Fibroblast of lung (primary cell): ENCODE measurements around the gene CSNK2A2. TPM values are rescaled to one million over a fixed set of nuclear protein-coding genes. Genes with fewer than 3 reads are reported as not detected.
A peak's percentile ranks its signal among the peaks of the same experiment; 100 is the strongest.

ENCODE experiments used
- DNase-seq, 2 donors: peaks; one replicate each; pipeline versions ENCODE4 v3.0.0 to v3.0.0-alpha.2; 2010; ENCODE audit warnings: low read depth in 2 of 2
- H2AFZ ChIP-seq: 2 replicates; pipeline ENCODE4 v1.5.1; 2012; ENCODE audit warnings: low read length, control low read depth, inconsistent platforms
- H3K27ac ChIP-seq: 2 replicates; pipeline ENCODE4 v1.5.1; 2011; ENCODE audit warnings: low read length, control low read depth; ENCODE audit not compliant: insufficient read depth
- H3K27me3 ChIP-seq: 2 replicates; pipeline ENCODE4 v1.5.1; 2011; ENCODE audit warnings: mild to moderate bottlenecking, low read length; ENCODE audit not compliant: control insufficient read depth, insufficient read depth
- H3K36me3 ChIP-seq: 2 replicates; pipeline ENCODE4 v1.5.1; 2011; ENCODE audit warnings: low read length; ENCODE audit not compliant: control insufficient read depth, insufficient read depth
- H3K4me1 ChIP-seq: 2 replicates; pipeline ENCODE4 v1.5.1; 2011; ENCODE audit warnings: low read length; ENCODE audit not compliant: control insufficient read depth, insufficient read depth; ENCODE audit errors: extremely low read depth
- H3K4me2 ChIP-seq: 2 replicates; pipeline ENCODE4 v1.5.1; 2011; ENCODE audit warnings: low read length, control low read depth; ENCODE audit not compliant: insufficient read depth; ENCODE audit errors: extremely low read depth
- H3K4me3 ChIP-seq, 4 experiments: fragments of 200-600 bp in 1 of 4; sonication (generic) in 1 of 4; replicated peaks in 1 of 4; 2 replicates each; pipeline ENCODE4 v1.5.1; 2011 to 2016; ENCODE audit warnings: low read length in 4 of 4, low read depth in 3 of 4, mild to moderate bottlenecking in 3 of 4, control low read depth in 2 of 4, inconsistent platforms in 1 of 4, mixed read lengths in 1 of 4; ENCODE audit not compliant: insufficient read depth in 1 of 4; ENCODE audit errors: control extremely low read depth in 1 of 4
- H3K79me2 ChIP-seq: 2 replicates; pipeline ENCODE4 v1.5.1; 2012; ENCODE audit warnings: mild to moderate bottlenecking, low read length, inconsistent platforms; ENCODE audit not compliant: control insufficient read depth, insufficient read depth
- H3K9ac ChIP-seq: 2 replicates; pipeline ENCODE4 v1.5.1; 2011; ENCODE audit warnings: mild to moderate bottlenecking, low read length, control low read depth; ENCODE audit not compliant: insufficient read depth
- H3K9me3 ChIP-seq: 2 replicates; pipeline ENCODE4 v1.5.1; 2012; ENCODE audit warnings: low read depth, low read length; ENCODE audit not compliant: control insufficient read depth, insufficient read depth
- H4K20me1 ChIP-seq: 2 replicates; pipeline ENCODE4 v1.5.1; 2011; ENCODE audit warnings: low read length; ENCODE audit not compliant: control insufficient read depth, insufficient read depth; ENCODE audit errors: extremely low read depth
- CTCF ChIP-seq, 2 donors: IDR thresholded peaks in 1 of 2; conservative IDR thresholded peaks in 1 of 2; 1 replicate in 1 of 2; 2 replicates in 1 of 2; pipeline ENCODE4 v1.5.1; 2011 to 2012; ENCODE audit warnings: low read length in 2 of 2, control low read depth in 1 of 2, inconsistent platforms in 1 of 2, low read depth in 1 of 2, mild to moderate bottlenecking in 1 of 2
- EZH2 ChIP-seq: IDR thresholded peaks from 2 replicates; pipeline ENCODE4 v1.5.1; 2012; ENCODE audit warnings: low read length, control low read depth, mild to moderate bottlenecking; ENCODE audit errors: missing control alignments
- polyA plus RNA-seq, 2 donors: library from polyadenylated mRNA; depleted of rRNA in 1 of 2; stranded (reverse) in 1 of 2; unstranded in 1 of 2; fragments of >200 nt; gene quantifications; 2 replicates each; pipeline ENCODE4 v1.2.1, GENCODE V29; 2011 to 2012; ENCODE audit warnings: missing spikeins in 1 of 2
- total RNA-seq: library from RNA; depleted of rRNA; stranded (reverse); fragments of >200 nt; gene quantifications from 2 replicates; pipeline ENCODE4 v1.2.1, GENCODE V29; 2014

CSNK2A2 gene
- total and polyA plus RNA-seq, 2 donors (not counting 1 experiment from before 2014, with no cell fraction given): 33.4 to 54.3 TPM

- Histone ChIP-seq H3K27ac (peak within 1 kb of the TSS; percentile 86), H3K4me1 (peaks cover 4% of the 10 kb centered on the region), H3K4me2 (peak within 1 kb of the TSS; percentile 86), H2AFZ (peak within 1 kb of the TSS; percentile 77), H3K4me3 (peak within 1 kb of the TSS; percentile 70 to 95 (median 90)), H3K79me2 (peaks cover 42% of the 10 kb centered on the region), H3K9me3 (no peaks in the 10 kb centered on the region), H3K36me3 (no peaks in the 10 kb centered on the region), H4K20me1 (no peaks in the 10 kb centered on the region), H3K27me3 (no peaks in the 10 kb centered on the region), H3K9ac (peak within 1 kb of the TSS; percentile 91)
- TF ChIP-seq EZH2: no peak
- no peak for TF ChIP-seq CTCF (conservative IDR thresholded peaks at IDR 0.05 in 1 of 2, IDR thresholded peaks at IDR 0.05 in 1 of 2; ENCODE audit: low read depth in 1 of 2, low read length in 2 of 2)
- peak; percentile 100 for DNase-seq
Observed at GRCh38 chr16:58129097-58129936, 68.6 kb downstream of the CSNK2A2 start, which contains the start of gene CFAP20. Gene CFAP20, minus strand, starts transcription at chr16:58129381. Its CDS starts 266 bp downstream, at chr16:58129115.

DNA sequence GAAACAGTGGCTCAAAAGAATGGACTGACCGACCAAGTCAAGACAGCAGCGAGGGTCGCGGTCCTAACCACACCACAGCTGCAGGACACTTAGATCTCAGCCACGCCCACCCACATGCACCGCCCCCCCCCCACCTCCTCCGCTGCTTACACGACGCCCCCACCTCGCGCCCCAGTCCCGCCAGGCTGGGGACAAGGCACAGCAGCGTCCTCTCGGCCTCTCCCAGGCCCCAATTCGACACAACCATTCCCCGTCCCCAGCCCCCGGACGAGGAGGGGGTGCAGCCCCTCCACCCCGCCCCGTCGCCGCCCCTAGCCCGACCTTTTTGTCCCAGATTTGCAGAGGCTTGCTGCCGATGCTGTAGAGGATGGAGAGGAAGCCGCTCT is 69.2 kb downstream of the CSNK2A2 start:
- Histone ChIP-seq H3K4me1 (peaks cover 5% of the 10 kb centered on the region), H3K4me2 (peak overlapping the region; percentile 86), H3K36me3 (no peaks in the 10 kb centered on the region), H3K9ac (peak overlapping the region; percentile 91), H3K79me2 (peaks cover 48% of the 10 kb centered on the region), H3K27me3 (no peaks in the 10 kb centered on the region), H3K9me3 (no peaks in the 10 kb centered on the region), H2AFZ (peak overlapping the region; percentile 77), H3K4me3 (peak overlapping the region; percentile 70 to 95 (median 90)), H3K27ac (peak overlapping the region; percentile 86), H4K20me1 (no peaks in the 10 kb centered on the region)
- DNase-seq: no peak
- TF ChIP-seq CTCF (conservative IDR thresholded peaks at IDR 0.05 in 1 of 2, IDR thresholded peaks at IDR 0.05 in 1 of 2; ENCODE audit: low read depth in 1 of 2, low read length in 2 of 2) (no peak), EZH2 (no peak)

- H3K27me3 ChIP-seq: no peaks in the 10 kb centered on the region
- no peak for DNase-seq
- no peak overlapping the region for H2AFZ ChIP-seq
- peak overlapping the region; percentile 86 for H3K4me2 ChIP-seq
- H3K9ac ChIP-seq: peak overlapping the region; percentile 61
- peak overlapping the region; percentile 70 to 95 (median 90) for H3K4me3 ChIP-seq
- no peak for TF ChIP-seq CTCF (conservative IDR thresholded peaks at IDR 0.05 in 1 of 2, IDR thresholded peaks at IDR 0.05 in 1 of 2; ENCODE audit: low read depth in 1 of 2, low read length in 2 of 2)
- TF ChIP-seq EZH2: no peak
- peak overlapping the region; percentile 86 for H3K27ac ChIP-seq
- no peaks in the 10 kb centered on the region for H4K20me1 ChIP-seq
- no peaks in the 10 kb centered on the region for H3K9me3 ChIP-seq
- H3K4me1 ChIP-seq: peaks cover 5% of the 10 kb centered on the region
- no peaks in the 10 kb centered on the region for H3K36me3 ChIP-seq
- peaks cover 48% of the 10 kb centered on the region for H3K79me2 ChIP-seq
Observed at GRCh38 chr16:58128181-58128631, 69.7 kb downstream of the CSNK2A2 start.
